ENCODE results near the gene TMEM184C. TPM values are rescaled to one million over a fixed set of nuclear protein-coding genes. Genes with fewer than 3 reads are reported as not detected.

Gene TMEM184C
- total RNA-seq, 2 donors from 2014 or later: 30.3 to 35.7 TPM

DNA sequence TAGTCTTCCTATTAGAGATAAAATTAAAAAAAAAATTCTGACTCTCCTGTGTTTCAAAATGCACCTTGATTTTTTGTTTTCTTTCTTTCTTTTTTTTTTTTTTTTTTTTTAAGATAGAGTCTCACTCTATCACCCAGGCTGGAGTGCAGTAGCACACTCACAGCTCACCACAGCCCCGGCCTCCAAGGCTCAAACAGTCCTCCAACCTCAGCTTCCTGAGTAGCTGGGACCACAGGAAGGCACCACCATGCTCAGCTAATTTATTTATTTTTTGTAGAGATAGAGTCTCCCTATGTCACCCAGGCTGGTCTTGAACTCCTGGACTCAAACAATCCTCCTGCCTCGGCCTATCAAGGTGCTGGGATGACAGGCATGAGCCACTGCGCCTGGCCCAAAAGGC, 41.1 kb upstream of the TMEM184C start:
- no peaks in the 10 kb centered on the region for H3K27me3 ChIP-seq (ENCODE audit: control insufficient read depth, insufficient read depth, low read length, poor library complexity, severe bottlenecking)
- H3K4me3 ChIP-seq (ENCODE audit: low read length): no peak overlapping the region
- Mint-ChIP-seq H3K4me3 (no peak overlapping the region), H3K9me3 (no peaks in the 10 kb centered on the region), H3K27ac (no peak overlapping the region), H3K4me1 (no peaks in the 10 kb centered on the region), H3K27me3 (ENCODE audit: insufficient read depth) (no peaks in the 10 kb centered on the region), H3K36me3 (ENCODE audit: low read depth) (no peaks in the 10 kb centered on the region)
- WGBS, 2 experiments (ENCODE audit: insufficient coverage in 1 of 2, insufficient read length in 1 of 2): 96 to 97% methylated on average over 3 of the region's 3 CpGs
- no peak overlapping the region for H3K27ac ChIP-seq (ENCODE audit: low read depth, low read length)
- no peaks in the 10 kb centered on the region for H3K9me3 ChIP-seq (ENCODE audit: control insufficient read depth, low read length)
- no peak overlapping the region for H3K9ac ChIP-seq (ENCODE audit: extremely low read depth, low read length, poor library complexity, severe bottlenecking)
- DNase-seq: no peak
- TF ChIP-seq, protein P1, sequence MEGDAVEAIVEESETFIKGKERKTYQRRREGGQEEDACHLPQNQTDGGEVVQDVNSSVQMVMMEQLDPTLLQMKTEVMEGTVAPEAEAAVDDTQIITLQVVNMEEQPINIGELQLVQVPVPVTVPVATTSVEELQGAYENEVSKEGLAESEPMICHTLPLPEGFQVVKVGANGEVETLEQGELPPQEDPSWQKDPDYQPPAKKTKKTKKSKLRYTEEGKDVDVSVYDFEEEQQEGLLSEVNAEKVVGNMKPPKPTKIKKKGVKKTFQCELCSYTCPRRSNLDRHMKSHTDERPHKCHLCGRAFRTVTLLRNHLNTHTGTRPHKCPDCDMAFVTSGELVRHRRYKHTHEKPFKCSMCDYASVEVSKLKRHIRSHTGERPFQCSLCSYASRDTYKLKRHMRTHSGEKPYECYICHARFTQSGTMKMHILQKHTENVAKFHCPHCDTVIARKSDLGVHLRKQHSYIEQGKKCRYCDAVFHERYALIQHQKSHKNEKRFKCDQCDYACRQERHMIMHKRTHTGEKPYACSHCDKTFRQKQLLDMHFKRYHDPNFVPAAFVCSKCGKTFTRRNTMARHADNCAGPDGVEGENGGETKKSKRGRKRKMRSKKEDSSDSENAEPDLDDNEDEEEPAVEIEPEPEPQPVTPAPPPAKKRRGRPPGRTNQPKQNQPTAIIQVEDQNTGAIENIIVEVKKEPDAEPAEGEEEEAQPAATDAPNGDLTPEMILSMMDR (conservative IDR thresholded peaks at IDR 0.05): no peak
- H3K36me3 ChIP-seq (ENCODE audit: control insufficient read depth, insufficient read depth, low read length): no peaks in the 10 kb centered on the region
- no peaks in the 10 kb centered on the region for H3K4me1 ChIP-seq (ENCODE audit: control insufficient read depth, insufficient read depth, low read length)

DNA sequence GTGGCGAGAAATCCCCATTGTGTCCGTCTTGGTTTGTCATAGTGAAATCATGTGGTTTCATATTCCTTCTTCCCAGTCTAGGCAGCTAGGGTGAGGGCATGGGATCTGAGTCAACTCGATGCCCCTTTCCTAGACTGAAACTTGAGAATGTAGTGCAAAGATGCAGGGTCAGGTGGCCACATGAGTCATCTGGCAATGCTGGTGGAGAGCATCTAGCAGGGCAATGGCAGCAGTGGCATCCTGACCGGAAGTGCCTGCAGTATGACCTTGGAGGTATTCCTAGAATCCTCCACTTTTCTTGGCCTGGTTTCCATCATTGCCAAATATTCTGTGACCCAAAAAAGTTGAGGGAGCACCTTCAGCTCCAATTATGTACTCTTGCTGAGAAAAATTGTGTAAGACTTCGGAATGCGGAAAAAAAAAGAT, 39.1 kb upstream of the TMEM184C start:
- DNase-seq: no peak
- Histone ChIP-seq H3K4me3 (ENCODE audit: low read length) (no peak overlapping the region), H3K27ac (ENCODE audit: low read depth, low read length) (no peak overlapping the region), H3K27me3 (ENCODE audit: control insufficient read depth, insufficient read depth, low read length, poor library complexity, severe bottlenecking) (no peaks in the 10 kb centered on the region), H3K4me1 (ENCODE audit: control insufficient read depth, insufficient read depth, low read length) (no peaks in the 10 kb centered on the region), H3K36me3 (ENCODE audit: control insufficient read depth, insufficient read depth, low read length) (no peaks in the 10 kb centered on the region), H3K9me3 (ENCODE audit: control insufficient read depth, low read length) (no peaks in the 10 kb centered on the region), H3K9ac (ENCODE audit: extremely low read depth, low read length, poor library complexity, severe bottlenecking) (no peak overlapping the region)
- Mint-ChIP-seq H3K9me3 (no peaks in the 10 kb centered on the region), H3K27me3 (ENCODE audit: insufficient read depth) (no peaks in the 10 kb centered on the region), H3K4me1 (no peaks in the 10 kb centered on the region), H3K27ac (no peak overlapping the region), H3K36me3 (ENCODE audit: low read depth) (no peaks in the 10 kb centered on the region), H3K4me3 (no peak overlapping the region)
- 71 to 89% methylated on average over 2 to 6 of the region's 6 CpGs for WGBS, 2 experiments (ENCODE audit: insufficient coverage in 1 of 2, insufficient read length in 1 of 2)
- TF ChIP-seq, protein P1 (conservative IDR thresholded peaks at IDR 0.05): no peak

DNA sequence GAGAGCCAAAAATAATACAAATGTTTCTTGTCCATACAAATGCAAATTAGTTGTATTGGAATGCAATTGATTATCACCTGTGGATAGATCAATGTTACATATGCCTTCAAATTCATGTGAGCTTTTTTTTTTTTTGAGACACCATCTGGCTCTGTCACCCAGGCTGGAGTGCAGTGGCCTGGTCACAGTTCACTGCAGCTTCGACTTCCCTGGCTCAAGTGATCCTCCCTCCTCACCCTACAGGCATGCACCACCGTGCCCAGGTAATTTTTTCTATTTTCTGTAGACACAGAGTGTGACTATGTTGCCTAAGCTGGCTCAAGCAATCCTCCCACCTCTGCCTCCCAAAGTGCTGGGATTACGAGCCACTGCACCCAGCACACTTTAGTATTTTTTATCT, 38.6 kb upstream of the TMEM184C start:
- H3K36me3 ChIP-seq (ENCODE audit: control insufficient read depth, insufficient read depth, low read length): no peaks in the 10 kb centered on the region
- Mint-ChIP-seq H3K4me1 (no peaks in the 10 kb centered on the region), H3K36me3 (ENCODE audit: low read depth) (no peaks in the 10 kb centered on the region), H3K27ac (no peak overlapping the region), H3K27me3 (ENCODE audit: insufficient read depth) (no peaks in the 10 kb centered on the region), H3K9me3 (no peaks in the 10 kb centered on the region), H3K4me3 (no peak overlapping the region)
- no peaks in the 10 kb centered on the region for H3K4me1 ChIP-seq (ENCODE audit: control insufficient read depth, insufficient read depth, low read length)
- TF ChIP-seq, protein P1 (conservative IDR thresholded peaks at IDR 0.05): no peak
- H3K9me3 ChIP-seq (ENCODE audit: control insufficient read depth, low read length): no peaks in the 10 kb centered on the region
- WGBS, 2 experiments (ENCODE audit: insufficient coverage in 1 of 2, insufficient read length in 1 of 2): 90 to 91% methylated on average over 2 to 3 of the region's 3 CpGs
- H3K9ac ChIP-seq (ENCODE audit: extremely low read depth, low read length, poor library complexity, severe bottlenecking): no peak overlapping the region
- H3K27ac ChIP-seq (ENCODE audit: low read depth, low read length): no peak overlapping the region
- no peak for DNase-seq
- no peak overlapping the region for H3K4me3 ChIP-seq (ENCODE audit: low read length)
- H3K27me3 ChIP-seq (ENCODE audit: control insufficient read depth, insufficient read depth, low read length, poor library complexity, severe bottlenecking): no peaks in the 10 kb centered on the region
